NCI-H146 treated with DMSO at 0.1 percent for 48 hours (cell line): ENCODE measurements around the gene HACD2.

Experiments used
- DNase-seq: peaks from one replicate; lab custom pipeline; 2025; ENCODE audit not compliant: unreplicated experiment; lab: John Stamatoyannopoulos, UW

Gene HACD2

GRCh38 chr3:123584988-123585937 is at the start of gene HACD2:
TSS of gene HACD2 (minus strand) at chr3:123585053. CDS start at chr3:123585027, 26 bp downstream.
- peak; percentile 99 for DNase-seq

- DNase-seq = peak; percentile 93
Measured at GRCh38 chr3:123634149-123635051, 49.5 kb upstream of the HACD2 start.

- DNase-seq = no peak
Measured at GRCh38 chr3:123633530-123633929, 48.7 kb upstream of the HACD2 start.

- no peak for DNase-seq
Measured at GRCh38 chr3:123632161-123632655, 47.4 kb upstream of the HACD2 start.

- no peak for DNase-seq
Measured at GRCh38 chr3:123629747-123630047, 44.8 kb upstream of the HACD2 start.

- no peak for DNase-seq
Measured at GRCh38 chr3:123628996-123629746, 44.3 kb upstream of the HACD2 start.

DNA sequence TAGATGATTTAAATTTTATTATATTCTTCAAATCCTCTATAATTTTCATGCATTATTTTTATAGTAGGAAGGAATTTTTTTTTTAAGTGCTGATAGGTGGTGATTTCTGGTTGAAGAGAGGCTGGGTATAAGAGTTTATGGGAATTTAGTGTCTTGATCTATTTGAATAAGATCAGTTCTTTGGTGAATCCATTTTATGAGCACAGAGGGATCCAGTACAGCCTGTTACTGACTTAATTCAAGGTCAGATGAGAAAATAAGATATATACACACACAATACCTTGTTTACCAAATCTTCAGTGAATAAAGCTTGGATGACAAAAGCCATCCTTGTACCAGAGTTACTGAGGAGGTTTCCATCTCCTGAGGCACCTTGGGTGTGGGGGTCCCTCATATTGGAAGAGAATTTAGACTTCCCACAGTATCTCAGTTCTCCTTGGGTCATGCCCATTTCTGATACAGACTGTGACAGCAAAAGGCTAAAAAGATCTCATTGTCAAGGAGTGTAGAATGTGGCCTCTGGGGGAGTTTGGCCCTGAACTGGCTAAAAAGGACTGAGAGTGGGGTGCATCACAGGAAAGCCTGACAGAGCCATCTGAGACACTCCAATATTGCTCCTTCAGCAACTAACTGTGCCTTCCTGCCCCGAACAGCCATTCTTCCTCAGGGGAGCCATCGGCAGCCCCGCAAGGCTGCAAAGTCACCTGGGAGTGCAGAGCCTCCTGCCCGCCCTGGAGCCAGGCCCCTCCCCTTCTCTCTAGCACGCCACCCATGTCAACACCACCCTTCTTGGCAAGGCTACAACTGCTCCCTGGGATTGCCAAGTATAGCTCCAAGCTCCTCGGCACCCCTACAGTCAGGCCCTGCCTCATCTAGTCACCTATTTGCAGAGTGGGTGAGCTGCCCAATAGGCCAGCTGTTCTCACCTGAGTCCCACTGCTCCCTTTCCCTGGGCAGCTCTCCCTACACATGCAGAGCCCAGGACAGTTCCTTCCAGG is 43.1 kb upstream of the HACD2 start:
- DNase-seq = no peak

GRCh38 chr3:123626881-123627280 is 42.0 kb upstream of the HACD2 start:
- no peak for DNase-seq

DNA sequence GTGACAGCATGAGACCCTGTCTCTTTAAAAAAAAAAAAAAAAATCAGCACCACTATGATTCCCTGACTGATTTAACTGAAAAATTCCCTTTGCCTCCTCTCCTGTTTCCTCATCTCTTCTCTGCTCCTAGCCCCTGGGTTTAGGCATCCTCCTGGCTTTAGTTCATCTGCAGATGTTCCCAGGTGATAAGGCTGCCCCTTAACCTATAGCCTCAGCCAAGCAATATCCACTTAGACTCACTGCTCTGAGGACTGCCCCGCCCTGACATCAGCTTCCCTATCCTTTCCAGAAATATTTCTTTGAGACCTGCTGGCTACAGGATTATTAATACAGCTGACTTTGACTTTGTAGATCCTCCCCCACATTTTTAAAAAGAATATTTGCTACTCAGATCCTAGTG is 39.4 kb upstream of the HACD2 start:
- no peak for DNase-seq

DNA sequence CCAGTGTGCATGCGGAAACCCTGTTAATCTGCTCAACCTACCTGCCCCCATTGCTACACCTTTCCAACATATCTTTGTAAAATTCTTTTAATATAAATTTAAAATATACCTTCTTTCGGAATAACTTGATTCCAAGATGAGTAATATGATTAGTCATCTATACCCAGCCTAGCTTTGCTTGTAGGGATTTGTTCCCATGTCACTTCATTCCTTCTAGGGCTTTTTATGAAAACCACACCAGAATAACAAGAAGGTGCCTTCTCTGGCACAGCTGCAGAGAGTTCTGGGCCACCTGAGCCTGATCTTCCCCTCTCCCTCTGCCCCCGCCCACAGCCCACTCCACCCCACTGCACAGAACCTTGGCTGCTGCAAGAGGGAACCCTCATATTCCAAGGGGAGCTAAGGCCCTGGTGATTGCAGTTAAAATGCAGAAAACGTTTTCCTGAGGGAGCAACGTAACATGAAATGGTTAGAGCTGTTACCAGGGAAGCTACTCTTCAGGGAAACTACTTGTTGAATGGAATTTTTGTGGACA is 38.6 kb upstream of the HACD2 start:
- no peak for DNase-seq

- DNase-seq = no peak
Measured at GRCh38 chr3:123622766-123623165, 37.9 kb upstream of the HACD2 start.

DNA sequence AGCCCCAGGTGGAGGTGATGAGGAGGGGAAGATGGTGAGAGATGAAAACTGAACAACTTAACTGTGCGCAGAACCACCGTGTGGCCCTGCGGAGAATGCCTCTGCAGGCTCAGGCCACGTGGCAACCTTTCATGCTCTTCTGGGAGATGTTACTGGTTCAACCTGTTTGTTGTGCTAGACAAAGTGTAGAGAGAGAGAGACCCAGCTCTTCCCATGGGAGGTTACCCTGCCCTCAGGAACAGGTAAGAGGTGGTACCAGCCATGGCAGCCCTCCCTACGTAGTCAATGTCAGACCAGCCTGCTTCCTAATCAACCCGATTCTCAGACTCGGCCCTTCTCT is 37.0 kb upstream of the HACD2 start:
- DNase-seq = no peak

DNA sequence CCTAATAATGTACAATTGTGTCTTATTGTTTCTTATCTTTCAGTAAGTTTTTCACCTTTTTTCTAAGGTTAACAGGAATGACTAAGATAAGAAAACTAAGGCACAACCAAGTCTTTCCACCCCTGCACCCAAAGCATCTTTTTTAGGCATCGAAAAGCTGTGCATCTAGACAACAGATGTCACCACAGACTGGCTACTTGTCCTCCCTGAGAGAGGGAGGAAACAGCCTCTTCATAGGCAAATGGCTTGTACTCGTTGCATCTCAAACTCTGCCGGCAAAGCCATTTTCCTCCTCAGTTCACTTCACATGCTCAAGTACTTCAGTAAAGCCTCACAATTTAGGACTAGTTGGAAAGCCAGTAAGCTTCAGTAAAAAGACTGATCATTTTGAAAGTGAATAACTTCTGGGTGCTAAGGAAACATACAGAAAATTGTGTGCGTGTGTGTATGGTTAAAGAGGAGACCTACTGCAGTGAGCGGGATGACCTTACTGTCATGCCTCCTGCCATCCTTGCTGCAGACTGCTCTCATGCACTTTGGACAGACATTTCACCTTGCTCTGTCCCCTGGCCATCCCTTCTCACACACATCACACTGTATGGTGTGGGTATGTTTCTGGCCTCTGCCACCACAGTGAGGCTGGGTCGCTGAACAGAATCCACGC is 36.5 kb upstream of the HACD2 start:
- no peak for DNase-seq

DNA sequence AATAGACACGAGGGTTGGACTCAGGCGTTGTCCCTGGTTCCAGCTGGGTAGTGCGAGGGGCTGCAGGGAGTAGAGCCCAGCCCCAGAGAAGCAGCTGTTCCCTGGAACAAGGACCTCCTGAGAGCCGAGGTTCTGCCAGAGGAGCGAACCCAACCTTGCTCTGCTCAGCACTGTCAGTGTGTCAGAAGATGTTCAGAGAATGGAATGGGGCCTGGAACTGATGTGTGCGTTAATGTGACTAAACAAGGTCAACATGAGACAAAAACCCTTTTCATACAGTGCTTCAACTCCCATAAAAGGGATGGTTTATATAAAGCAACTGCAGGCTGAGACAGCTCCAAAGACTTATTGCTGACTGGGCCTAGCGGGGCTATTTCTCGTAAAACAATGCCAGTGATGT is 35.5 kb upstream of the HACD2 start:
- DNase-seq = no peak

- DNase-seq = no peak
Measured at GRCh38 chr3:123618768-123619484, 34.1 kb upstream of the HACD2 start.

GRCh38 chr3:123618076-123618708 is 33.3 kb upstream of the HACD2 start:
- no peak for DNase-seq

- DNase-seq = no peak
Measured at GRCh38 chr3:123616593-123616992, 31.7 kb upstream of the HACD2 start.

- no peak for DNase-seq
Measured at GRCh38 chr3:123613543-123613942, 28.7 kb upstream of the HACD2 start.
